Superior temporal gyrus (tissue), 1 donor: ENCODE measurements around the gene PTTG1.
"Not testable (repeated sequence)": the region's sequence is repeated elsewhere in the genome, so short reads cannot be mapped to it uniquely, and the experiment has no call there.

Experiments used
- DNase-seq: peaks from one replicate; pipeline ENCODE4 v3.0.0-alpha.2; 2016; ENCODE audit errors: extremely low spot score

PTTG1 gene

GRCh38 chr5:160423099-160423498 lies 1.4 kb downstream of the PTTG1 start:
- DNase-seq: no peak

GRCh38 chr5:160427607-160428006 lies 6.0 kb downstream of the PTTG1 start:
- DNase-seq: no peak

DNA sequence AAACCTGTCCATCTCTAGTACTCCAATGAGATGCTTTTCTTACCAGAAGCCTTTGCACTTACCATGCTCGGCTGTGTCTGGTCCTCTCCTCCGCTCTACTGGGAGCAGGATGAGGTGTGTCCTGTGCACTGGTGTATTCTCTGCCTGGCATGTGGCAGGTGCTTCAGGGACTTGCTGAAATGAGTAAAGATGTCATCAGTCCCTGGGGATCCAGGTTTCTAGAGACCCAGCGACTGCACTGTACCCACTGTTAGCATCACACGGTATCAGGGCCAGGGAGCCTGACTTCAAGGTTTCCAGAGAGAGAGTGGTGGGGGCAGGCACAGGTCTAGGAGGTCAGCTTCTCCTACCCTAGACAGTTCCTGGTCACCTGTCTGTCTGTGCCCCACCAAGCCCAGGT lies 10.5 kb downstream of the PTTG1 start:
- no peak for DNase-seq

DNA sequence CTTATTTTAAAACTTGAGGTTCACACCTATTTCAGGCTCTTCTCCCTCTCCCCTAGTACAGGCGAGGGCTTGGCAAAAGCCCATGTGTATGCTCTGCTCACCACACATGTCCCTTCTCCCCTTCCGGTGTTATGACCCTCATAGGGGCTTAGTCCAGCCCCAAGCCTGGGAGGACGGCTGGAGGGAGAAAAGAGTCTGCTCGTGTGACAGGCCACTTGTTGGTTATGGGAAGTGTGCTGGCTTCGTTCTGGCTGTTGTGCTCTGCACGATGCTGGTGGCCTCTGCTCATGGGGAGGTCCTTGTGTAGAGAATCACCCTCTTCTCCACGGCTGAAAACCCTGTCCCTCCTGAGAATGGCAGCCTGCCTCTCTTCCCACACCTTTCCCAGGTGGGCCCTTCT lies 11.1 kb downstream of the PTTG1 start:
- no peak for DNase-seq

DNA sequence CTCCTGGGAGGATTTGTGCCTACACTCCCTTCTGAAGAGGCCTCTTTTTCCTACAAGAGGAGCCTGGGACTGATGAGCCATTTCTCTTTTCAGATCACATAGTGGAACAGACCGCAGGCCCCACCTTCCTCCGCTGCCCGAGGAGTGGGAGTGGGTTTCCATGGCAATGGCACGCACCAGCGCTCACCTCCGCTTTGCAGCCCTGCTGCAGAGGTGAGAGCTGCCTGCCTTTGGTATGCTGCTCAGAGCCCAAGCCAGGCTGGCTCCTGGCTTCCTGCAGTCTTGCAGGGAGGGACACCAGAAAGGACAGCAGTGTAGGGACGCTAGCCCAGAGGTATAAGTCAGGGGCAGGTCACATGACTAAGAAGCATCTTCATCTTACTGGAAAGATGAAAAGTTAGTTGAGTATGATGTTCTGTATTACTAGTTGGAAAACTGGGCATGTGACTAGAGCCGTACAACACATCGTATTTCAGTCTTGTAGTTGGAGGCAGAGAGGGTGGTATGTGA lies 12.4 kb downstream of the PTTG1 start:
- no peak for DNase-seq

- DNase-seq: no peak
Measured at GRCh38 chr5:160435532-160435931, 13.9 kb downstream of the PTTG1 start.

- DNase-seq: no peak
Measured at GRCh38 chr5:160436017-160436416, 14.4 kb downstream of the PTTG1 start.

- not testable (repeated sequence) for DNase-seq
Measured at GRCh38 chr5:160436661-160437060, 15.0 kb downstream of the PTTG1 start.

GRCh38 chr5:160437271-160437670 lies 15.6 kb downstream of the PTTG1 start:
- no peak for DNase-seq

- peak; percentile 89 for DNase-seq
Measured at GRCh38 chr5:160438316-160439204, 16.9 kb downstream of the PTTG1 start.

DNA sequence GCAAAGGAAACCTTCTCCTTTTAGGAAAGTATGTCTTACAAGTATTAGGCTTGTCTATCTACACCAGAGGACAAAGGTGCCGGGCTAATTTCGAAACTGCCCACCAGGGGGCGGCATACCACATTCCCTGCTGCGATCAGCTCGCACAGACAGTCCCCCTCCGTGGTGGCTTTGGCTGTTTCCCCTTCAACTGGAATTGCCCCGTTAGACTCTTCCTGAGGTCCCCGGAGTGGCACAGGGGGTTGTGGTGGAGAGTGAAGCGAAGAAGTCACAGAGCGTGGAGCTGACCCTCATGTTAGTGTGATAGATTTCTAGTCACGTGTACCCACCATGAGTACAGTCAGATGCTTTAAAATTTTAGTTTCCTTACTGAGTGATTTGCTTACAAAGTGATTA lies 17.5 kb downstream of the PTTG1 start:
- DNase-seq: peak; percentile 96

GRCh38 chr5:160441311-160441781 lies 19.7 kb downstream of the PTTG1 start:
- DNase-seq: no peak

- DNase-seq: no peak
Measured at GRCh38 chr5:160442824-160443431, 21.3 kb downstream of the PTTG1 start.

DNA sequence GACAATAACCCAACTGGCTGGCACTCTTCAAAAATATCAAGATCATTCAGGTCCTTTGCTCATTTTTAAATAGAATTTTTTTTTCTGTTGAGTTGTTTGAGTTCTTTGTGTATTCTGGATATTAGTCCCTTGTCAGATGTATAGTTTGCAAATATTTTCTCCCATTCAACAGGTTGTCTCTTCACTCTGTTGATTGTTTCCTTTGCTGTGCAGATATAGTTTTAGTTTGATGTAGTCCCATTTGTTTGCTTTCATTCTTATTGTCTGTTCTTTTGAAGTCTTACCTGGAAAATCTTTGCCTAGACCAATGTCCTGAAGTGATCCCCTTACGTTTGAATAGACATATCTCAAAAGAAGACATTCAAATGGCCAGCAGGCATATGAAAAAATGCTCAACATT lies 22.8 kb downstream of the PTTG1 start:
- no peak for DNase-seq

GRCh38 chr5:160445132-160445531 lies 23.5 kb downstream of the PTTG1 start:
- no peak for DNase-seq

DNA sequence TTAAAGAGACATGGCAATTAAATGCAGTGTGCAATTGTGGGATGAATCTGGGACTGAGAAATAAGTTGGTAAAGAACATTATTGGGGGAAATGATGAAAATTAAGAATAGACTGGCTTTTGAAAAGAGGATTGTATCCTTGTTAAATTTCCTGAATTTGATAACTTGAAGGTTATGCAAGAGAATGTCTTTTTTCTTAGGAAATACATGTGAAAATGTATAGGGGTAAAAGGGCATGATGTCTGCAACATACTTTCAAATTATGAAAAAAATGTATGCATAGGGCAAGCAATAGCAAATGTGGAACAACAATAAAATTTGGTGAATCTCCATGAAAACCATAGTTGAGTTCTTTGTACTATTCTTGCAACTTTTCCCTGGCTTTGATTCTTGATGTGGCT lies 24.1 kb downstream of the PTTG1 start:
- DNase-seq: no peak

DNA sequence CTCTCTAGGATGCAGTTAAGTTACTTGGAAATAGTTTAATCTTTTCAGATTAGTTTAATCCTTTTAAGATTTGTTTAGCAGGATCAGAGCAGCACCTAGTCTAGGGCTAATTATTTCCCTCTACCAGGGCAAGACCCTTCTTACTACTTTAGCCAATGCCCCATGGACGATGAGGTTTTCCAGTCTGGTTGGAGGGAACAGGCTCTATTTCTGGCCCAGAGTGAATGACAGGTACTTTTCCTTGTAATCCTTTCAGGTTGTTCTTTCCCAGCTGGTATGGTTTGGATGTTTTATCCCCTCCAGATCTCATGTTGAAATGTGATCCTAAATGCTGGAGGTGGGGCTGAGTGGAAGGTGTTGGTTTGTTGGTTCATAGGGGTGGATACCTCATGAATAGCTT lies 27.2 kb downstream of the PTTG1 start:
- no peak for DNase-seq

DNA sequence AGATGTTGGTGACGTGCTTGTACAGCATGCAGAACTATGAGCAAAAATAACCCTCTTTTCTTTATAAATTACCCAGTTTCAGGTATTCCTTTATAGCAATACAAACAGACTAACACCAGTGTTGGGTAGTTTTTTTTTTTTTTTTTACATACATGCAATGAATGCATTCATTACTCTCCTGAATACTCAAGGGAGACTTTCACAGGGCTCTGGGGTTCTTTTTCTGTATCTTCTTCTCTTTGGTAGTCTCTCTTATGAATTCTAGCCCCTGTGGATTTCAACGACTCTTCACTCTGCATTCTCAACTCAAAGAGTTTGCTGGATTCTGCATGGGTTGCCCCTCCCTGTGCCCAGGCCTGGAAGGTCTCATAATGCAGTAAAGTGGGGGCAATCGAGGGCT lies 27.8 kb downstream of the PTTG1 start:
- no peak for DNase-seq

- no peak for DNase-seq
Measured at GRCh38 chr5:160450164-160450932, 28.7 kb downstream of the PTTG1 start.

DNA sequence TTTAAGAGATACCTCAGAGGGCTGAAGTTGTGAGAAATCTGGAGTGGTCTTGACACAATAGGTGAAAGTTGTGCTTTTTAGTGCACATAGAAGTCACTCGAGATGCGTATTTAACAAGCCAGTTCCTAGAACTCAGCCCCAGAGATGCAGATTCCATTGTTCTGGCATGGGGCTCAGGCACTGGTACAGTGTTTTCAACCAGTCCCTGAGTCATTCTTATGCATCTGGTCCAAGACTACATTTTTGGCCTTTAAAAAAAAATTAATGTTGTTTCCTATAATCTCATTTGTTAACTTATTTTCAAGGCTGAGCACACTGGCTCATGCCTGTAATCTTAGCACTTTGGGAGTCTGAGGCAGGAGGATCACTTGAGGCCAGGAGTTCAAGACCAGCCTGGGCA lies 29.6 kb downstream of the PTTG1 start:
- DNase-seq: no peak

DNA sequence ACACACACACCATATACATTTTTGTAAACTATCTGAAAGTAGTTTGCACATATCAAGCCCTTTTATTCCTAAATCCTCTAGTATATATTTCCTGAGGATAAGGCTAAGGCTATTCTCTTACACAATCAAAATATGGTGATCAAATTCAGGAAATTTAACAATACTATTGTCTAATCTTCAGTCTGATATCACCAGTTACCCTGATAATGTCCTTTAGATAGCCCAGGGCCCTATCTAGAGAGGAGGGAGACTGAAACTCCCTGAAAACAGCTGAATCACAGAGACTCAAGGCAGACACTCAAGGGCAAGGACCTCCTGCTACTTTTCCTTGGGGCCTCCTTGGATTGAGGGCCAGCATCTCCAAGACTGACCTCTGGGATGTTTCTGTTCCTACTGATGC lies 30.4 kb downstream of the PTTG1 start:
- DNase-seq: no peak

DNA sequence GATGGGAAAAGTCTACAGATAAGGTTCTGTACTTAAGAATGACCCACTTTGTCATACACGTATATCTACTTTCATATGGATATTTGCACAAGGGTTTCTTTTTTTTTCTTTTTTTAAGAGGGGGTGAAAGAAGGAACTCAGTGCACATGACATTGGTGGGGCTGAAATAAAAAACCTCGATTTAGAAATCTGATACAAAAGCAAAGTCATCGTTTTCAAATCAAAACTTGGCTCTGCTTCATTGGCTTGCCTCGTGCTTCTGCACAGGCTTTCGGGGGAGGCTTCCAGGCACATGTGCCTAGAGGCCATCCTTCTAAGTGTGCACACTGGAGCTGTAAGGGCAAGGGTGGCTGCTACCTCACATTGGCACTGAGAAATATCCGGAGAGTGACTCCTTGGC lies 31.1 kb downstream of the PTTG1 start:
- DNase-seq: no peak
